Urothelium cell line (cell line): ENCODE data around the gene FOXK1.
"Not testable (repeated sequence)": the region's sequence is repeated elsewhere in the genome, so short reads cannot be mapped to it uniquely, and the experiment has no call there.

ENCODE experiments used
- DNase-seq: peaks from one replicate; pipeline ENCODE4 v3.0.0; 2011; ENCODE audit warnings: low spot score, mixed read lengths
- FAIRE-seq: peaks from 2 replicates; lab custom pipeline; 2011; peaks lifted over from hg19 to GRCh38; lab: Jason Lieb, UNC

The FOXK1 gene

GRCh38 chr7:4665661-4666060, 16.4 kb upstream of the FOXK1 start:
- FAIRE-seq (peak; percentile 72), DNase-seq (peak; percentile 42)

DNA sequence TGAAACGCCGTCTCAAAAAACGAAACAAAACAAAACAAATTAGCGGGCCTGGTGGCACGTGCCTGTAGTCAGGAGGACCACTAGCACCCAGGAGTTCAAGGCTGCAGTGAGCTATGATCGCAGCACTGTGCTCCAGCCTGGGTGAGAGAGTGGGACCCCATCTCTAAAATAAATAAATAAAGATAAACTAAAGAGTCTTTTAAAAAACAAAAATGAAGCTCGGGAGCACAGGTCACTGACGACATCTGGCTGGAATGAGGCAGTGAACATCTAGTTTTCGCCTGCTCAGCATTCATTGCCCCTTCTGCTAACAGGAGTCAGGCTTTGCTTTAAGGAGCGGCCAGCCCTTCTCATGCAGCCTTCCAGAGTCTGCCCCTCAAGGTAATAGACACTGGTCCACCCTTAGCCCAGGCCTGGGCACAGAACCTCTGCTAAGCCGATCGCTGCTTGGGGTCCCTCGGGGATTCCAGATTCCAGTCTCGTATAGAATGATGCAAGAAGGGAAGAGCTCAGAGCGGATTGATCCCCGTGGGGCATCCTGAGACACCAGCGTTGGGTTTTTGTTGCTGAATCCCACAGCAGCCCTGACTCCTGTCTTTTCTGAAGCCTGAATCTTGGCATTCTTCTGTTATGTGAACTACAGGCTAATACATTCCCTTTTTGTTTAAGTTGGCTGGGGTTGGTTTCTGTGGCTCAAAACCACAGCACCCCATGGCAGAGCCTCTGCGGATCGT, 14.2 kb upstream of the FOXK1 start:
- peak; percentile 79 for FAIRE-seq

GRCh38 chr7:4668510-4668847, 13.6 kb upstream of the FOXK1 start:
- FAIRE-seq: peak; percentile 27
- no peak for DNase-seq

More for the DNA sequence above, 14.2 kb upstream of the FOXK1 start:
- no peak for DNase-seq

- DNase-seq: no peak
- no peak for FAIRE-seq
Observed at GRCh38 chr7:4670791-4671190, 11.3 kb upstream of the FOXK1 start.

DNA sequence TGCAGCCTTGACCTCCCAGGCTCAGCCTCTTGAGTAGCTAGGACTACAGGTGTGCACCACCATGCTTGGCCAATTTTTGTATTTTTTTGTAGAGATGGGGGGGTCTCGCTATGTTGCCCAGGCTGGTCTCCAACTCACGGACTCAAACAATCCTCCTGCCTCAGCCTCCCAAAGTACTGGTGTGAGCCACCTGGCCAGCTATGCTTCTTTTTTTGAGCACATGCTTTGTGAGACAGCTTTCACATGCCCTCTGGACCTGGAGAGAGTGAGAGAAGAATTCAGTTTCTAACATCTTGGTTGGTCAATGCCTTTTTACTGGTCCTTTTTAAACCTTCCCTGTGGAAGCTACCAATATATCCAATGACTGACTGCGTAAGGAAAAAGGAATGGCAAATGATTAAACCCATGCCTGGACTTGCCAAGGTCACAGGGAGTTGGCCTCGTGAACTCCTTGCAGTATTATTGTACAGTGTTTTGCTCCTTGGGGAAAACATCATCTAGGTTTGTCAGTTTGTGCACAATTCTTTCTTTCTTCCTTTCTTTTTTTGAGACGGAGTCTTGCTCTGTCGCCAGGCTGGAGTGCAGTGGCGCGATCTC, 6.2 kb upstream of the FOXK1 start:
- FAIRE-seq (peak; percentile 52), DNase-seq (no peak)

- FAIRE-seq, DNase-seq: not testable (repeated sequence)
Observed at GRCh38 chr7:4677518-4677917, 4.6 kb upstream of the FOXK1 start.

GRCh38 chr7:4681218-4681851, 760 bp upstream of the FOXK1 start:
- FAIRE-seq: no peak

DNA sequence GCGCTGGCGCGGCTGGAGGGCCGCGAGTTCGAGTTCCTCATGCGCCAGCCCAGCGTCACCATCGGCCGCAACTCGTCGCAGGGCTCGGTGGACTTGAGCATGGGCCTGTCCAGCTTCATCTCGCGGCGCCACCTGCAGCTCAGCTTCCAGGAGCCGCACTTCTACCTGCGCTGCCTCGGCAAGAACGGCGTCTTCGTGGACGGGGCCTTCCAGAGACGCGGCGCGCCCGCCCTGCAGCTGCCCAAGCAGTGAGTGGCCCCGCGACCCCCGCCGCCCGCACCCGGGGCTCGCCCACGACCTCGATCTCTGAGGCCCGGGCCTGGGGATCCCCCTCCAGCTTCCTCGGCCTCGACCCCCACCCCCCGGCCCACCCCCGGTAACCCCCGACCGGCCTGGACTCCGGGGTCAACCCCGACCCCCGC, 537 bp downstream of the FOXK1 start:
- peak; percentile 86 for FAIRE-seq
- peak; percentile 72 for DNase-seq

More at GRCh38 chr7:4681218-4681851, 760 bp upstream of the FOXK1 start:
- no peak for DNase-seq

GRCh38 chr7:4683043-4683883, 1.2 kb downstream of the FOXK1 start:
- DNase-seq: no peak
- FAIRE-seq: no peak

- peak; percentile 62 for DNase-seq
Observed at GRCh38 chr7:4683884-4684565, 1.9 kb downstream of the FOXK1 start.

GRCh38 chr7:4684846-4685245, 2.8 kb downstream of the FOXK1 start:
- no peak for FAIRE-seq
- DNase-seq: no peak

More at GRCh38 chr7:4683884-4684565, 1.9 kb downstream of the FOXK1 start:
- FAIRE-seq: peak; percentile 30

DNA sequence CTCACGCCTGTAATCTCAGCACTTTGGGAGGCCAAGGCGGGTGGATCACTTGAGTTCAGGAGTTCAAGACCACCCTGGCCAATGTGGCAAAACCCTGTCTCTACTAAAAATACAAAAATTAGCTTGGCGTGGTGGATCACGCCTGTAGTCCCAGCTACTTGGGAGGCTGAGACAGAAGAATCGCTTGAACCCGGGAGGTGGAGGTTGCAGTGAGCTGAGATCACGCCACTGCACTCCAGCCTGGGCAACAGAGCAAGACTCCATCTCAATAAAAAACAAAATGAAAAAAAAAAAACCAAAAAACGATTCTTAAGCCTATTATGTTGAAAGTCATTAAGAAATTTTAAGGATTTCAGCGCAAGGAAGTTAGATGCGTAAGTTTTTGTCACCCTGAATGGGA, 3.6 kb downstream of the FOXK1 start:
- not testable (repeated sequence) for FAIRE-seq

DNA sequence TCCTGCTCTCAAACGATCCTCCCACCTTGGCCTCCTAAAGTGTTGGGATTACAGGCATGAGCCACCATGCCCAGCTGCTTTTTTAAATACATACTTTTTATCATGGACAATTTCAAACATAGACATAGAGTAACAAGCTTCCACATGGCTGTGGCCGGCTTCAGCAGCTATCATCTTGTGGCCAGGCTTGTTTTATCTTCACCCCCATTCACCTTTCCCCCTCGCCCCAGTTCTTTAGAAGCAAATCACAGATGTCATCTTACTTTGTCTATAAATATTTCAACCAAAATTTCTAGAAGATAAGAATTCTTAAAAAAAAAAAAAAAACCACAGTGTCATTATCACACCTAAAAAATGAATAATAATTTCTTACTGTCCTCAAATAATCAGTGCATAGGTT, 5.9 kb downstream of the FOXK1 start:
- DNase-seq (no peak), FAIRE-seq (no peak)

More for the DNA sequence above, 3.6 kb downstream of the FOXK1 start:
- not testable (repeated sequence) for DNase-seq

- FAIRE-seq (no peak), DNase-seq (no peak)
Observed at GRCh38 chr7:4689151-4689550, 7.1 kb downstream of the FOXK1 start.

DNA sequence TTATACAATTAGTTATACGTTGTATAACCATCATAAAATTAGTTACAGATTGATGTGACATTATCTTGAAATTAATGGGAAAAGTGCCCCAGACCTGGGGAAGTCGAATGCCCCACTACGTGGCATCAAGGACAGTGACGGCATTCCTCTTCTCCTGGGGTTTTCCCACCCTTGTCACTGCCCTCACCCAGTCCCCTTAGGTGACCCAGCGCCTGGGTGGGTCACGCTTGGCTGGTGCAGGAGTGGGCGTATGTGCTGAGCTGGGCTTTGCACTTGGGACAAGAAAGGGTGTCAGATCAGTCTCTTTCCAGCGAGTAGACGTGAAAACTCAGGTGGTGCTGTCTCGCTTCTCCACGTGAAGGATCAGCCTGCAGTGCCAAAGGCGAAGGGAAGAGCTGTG, 7.6 kb downstream of the FOXK1 start:
- DNase-seq: no peak

DNA sequence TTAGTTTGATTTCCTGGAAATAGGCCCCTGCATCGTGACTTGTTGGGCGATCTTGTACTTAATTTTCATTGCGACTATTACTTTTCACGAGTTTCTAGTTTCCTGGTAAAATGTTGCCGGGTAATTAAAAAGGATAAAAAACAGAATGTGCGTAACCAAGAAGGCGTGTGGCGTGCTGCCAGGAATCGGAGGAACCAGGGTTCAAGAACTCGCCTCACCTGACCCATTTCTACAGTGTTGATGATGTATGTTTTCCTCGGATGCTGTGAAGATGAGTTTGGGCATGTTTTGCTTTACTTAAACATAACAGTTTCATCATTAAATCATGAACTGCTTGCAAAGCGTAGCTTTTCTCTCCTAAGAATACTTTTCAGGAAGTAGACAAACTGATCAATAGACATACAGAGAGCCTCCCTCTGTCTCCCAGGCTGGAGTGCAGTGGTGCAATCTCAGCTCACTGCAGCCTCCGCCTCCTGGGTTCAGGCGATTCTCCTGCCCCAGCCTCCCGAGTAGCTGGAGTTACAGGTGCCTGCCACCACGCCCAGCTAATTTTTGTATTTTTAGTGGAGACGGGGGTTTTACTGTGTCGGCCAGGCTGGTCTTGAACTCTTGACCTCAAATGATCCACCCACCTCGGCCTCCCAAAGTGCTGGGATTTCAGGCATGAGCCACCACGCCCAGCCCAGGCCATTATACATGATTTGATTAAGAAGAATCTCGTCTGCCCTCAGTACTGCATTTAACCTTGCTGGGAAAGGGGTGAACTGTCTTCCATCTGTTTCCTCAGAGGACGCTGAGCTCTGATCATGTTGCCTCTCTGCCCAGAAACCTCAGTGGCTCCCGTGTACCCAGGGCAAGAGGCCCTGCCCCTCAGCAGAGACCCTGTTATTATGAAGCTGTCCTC, 9.1 kb downstream of the FOXK1 start:
- FAIRE-seq (no peak), DNase-seq (no peak)

More for the DNA sequence above, 7.6 kb downstream of the FOXK1 start:
- FAIRE-seq: peak; percentile 30

DNA sequence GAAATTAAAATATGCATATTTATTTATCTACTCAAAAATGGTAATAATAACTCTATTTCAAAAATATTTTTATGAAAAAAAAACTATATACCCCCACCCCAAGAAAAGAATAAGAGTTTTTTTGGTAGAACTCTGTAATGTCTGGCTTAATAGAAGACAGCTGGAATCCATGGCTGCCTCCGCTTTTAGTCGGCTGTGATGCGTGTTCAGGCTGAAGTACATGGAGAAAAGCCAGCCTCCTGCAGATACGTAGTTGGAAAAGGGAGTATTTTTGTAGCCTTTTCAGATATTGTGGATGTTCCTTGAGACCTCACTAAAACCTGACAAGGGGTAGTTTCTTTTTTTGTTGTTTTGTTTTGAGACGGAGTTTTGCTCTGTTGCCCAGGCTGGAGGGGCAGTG, 10.0 kb downstream of the FOXK1 start:
- DNase-seq (no peak), FAIRE-seq (no peak)

DNA sequence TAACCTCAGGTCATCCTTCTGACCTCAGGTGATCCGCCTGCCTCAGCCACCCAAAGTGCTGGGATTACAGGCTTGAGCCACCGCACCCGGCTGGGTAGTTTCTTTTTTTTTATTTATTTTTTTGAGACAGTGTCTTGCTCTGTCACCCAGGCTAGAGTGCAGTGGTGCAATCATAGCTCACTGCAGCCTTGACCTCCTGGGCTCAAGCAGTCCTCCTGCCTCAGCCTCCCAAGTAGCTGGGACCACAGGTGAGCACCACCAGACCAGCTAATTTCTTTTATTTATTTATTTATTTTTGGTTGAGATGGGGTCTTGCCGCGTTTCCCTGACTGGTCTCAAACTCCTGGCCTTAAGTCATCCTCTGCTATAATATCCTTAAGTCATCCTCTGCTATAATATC, 10.5 kb downstream of the FOXK1 start:
- FAIRE-seq, DNase-seq: not testable (repeated sequence)

DNA sequence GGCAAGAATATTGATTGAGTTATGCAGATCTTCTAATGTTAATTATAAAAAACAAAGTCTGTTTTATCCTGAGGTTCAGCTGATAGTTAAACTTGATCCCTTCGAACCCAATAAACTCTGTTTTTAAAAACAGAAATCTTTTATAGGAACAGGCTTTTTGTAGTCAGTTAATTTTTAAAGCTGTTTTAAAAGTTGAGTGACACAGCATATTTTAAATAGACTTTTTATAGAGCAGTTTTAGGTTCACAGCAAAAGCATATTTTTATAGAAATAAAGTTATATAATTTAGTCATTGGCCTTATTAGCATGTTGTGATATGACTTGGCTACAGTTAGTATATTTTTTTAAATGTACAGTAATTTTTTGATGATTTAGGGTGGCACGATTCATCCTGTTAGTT, 11.1 kb downstream of the FOXK1 start:
- DNase-seq: no peak
- FAIRE-seq: no peak
